ENCODE data around the gene WBP1. TPM values are rescaled to one million over a fixed set of nuclear protein-coding genes. Genes with fewer than 3 reads are reported as not detected.

Gene WBP1
- total and polyA plus RNA-seq, 4 donors, result 39.5 to 65.0 (median 56.3) TPM

DNA sequence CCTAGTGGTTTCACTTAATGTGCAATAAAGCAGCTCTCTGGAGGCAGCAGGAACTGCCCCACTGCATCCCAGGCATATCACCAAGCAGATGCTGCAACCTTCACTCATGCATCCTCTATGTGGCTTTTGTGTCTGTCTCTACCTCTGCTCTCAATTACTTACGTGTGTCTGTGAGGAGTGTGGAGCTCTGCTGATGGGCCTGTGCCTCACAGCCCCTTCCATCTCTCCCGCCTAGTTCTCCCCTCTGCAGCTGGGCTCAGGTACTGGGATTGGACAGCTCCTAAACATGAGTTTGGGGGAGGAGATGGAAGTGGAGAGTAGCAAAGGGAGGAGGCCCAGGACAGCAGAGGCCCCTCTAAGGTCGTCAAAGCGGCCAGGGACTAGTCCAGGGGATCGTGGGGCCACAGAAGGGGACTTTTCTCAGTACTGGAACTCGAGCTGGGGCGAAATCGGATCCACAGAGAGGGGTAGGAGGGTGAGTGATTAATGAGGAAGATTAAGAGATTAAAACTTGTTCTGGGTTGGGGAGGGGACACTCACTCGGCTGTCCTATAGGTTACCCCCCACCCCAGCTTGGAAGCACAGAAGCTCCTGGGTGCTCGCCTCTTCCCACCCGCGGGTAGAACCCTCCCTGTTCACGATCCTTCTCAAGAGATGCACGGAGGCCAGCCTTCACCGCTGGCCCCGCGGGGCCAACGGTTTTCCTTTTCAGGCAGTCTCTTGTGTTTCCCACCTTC is 43.3 kb downstream of the WBP1 start:
- WGBS, 2 donors, result 76 to 83% methylated on average over 18 of the region's 18 CpGs
- H3K9ac ChIP-seq (ENCODE audit: insufficient read depth in 1 of 2, low read length in 2 of 2), result no peak overlapping the region

DNA sequence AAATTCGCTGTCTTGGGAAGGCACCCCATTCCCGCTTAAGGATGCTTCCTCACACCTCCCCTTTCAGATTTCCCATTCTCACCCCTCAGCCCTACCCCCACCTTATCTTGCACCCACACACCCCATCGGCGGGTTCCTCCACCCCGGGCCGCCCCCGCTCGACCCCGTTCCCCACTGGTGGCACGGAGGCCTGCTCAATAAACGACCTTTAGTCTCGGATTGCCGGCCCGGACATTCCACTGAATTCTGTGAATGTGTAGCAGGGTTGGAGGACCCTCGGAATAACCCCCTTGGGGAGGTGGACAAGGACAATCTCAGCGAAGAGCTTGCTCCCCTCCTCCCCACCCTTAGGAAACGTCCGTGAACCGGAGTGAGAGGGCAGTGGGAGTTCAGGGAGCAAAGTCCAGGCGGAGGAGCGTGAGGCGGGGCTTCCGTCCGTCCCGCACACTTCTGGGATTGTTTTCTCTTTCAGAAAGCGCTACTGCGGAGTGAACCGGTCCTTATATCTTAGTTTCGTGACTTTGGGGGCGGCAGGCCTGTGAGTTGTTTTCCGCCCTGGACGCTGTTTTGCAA is 44.0 kb downstream of the WBP1 start:
- DNase-seq, result peak in 2 of 3 donors; percentile 23 to 39

More for the DNA sequence above, 43.3 kb downstream of the WBP1 start:
- ATAC-seq (ENCODE audit: insufficient read depth, low FRiP score) (no peak), DNase-seq (no peak)
- TF ChIP-seq, protein P1, sequence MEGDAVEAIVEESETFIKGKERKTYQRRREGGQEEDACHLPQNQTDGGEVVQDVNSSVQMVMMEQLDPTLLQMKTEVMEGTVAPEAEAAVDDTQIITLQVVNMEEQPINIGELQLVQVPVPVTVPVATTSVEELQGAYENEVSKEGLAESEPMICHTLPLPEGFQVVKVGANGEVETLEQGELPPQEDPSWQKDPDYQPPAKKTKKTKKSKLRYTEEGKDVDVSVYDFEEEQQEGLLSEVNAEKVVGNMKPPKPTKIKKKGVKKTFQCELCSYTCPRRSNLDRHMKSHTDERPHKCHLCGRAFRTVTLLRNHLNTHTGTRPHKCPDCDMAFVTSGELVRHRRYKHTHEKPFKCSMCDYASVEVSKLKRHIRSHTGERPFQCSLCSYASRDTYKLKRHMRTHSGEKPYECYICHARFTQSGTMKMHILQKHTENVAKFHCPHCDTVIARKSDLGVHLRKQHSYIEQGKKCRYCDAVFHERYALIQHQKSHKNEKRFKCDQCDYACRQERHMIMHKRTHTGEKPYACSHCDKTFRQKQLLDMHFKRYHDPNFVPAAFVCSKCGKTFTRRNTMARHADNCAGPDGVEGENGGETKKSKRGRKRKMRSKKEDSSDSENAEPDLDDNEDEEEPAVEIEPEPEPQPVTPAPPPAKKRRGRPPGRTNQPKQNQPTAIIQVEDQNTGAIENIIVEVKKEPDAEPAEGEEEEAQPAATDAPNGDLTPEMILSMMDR (IDR thresholded peaks at IDR 0.05; ENCODE audit: control extremely low read depth, extremely low read depth), result no peak
- Histone ChIP-seq H3K27me3 (ENCODE audit: control insufficient read depth in 3 of 3, insufficient read depth in 3 of 3, low read length in 2 of 3) (peaks cover 0 to 84% (median 78%) of the 10 kb centered on the region in 3 donors), H3K4me3 (no peak overlapping the region), H3K9me3 (ENCODE audit: control insufficient read depth in 4 of 4, insufficient read depth in 3 of 4, low read length in 3 of 4) (peaks cover 0 to 2% (median 0%) of the 10 kb centered on the region in 4 donors), H3K27ac (ENCODE audit: low read depth in 1 of 2, low read length in 1 of 2) (no peak overlapping the region), H3K36me3 (ENCODE audit: control insufficient read depth in 4 of 4, insufficient read depth in 4 of 4, low read length in 4 of 4) (peaks cover 0 to 14% (median 7%) of the 10 kb centered on the region in 4 donors), H3K4me1 (ENCODE audit: control insufficient read depth in 5 of 5, insufficient read depth in 5 of 5, low read length in 5 of 5) (peaks cover 1 to 39% (median 14%) of the 10 kb centered on the region in 5 donors)

GRCh38 chr2:74502720-74503505 is 44.7 kb downstream of the WBP1 start:
- peak overlapping the region; percentile 56 for H3K4me3 ChIP-seq
- peaks cover 0 to 14% (median 8%) of the 10 kb centered on the region in 4 donors for H3K36me3 ChIP-seq (ENCODE audit: control insufficient read depth in 4 of 4, insufficient read depth in 4 of 4, low read length in 4 of 4)
- peaks cover 0 to 2% (median 0%) of the 10 kb centered on the region in 4 donors for H3K9me3 ChIP-seq (ENCODE audit: control insufficient read depth in 4 of 4, insufficient read depth in 3 of 4, low read length in 3 of 4)
- DNase-seq (peak; percentile 71 to 84 (median 76)), ATAC-seq (ENCODE audit: insufficient read depth, low FRiP score) (peak; percentile 66)
- H3K27me3 ChIP-seq (ENCODE audit: control insufficient read depth in 3 of 3, insufficient read depth in 3 of 3, low read length in 2 of 3), result peaks cover 0 to 70% (median 65%) of the 10 kb centered on the region in 3 donors
- no peak overlapping the region for H3K9ac ChIP-seq (ENCODE audit: insufficient read depth in 1 of 2, low read length in 2 of 2)
- 1% methylated on average over 65 to 67 of the region's 67 CpGs for WGBS, 2 donors
- H3K27ac ChIP-seq (ENCODE audit: low read depth in 1 of 2, low read length in 1 of 2), result peak overlapping the region; percentile 73 to 75
- H3K4me1 ChIP-seq (ENCODE audit: control insufficient read depth in 5 of 5, insufficient read depth in 5 of 5, low read length in 5 of 5), result peaks cover 5 to 40% (median 14%) of the 10 kb centered on the region in 5 donors
- TF ChIP-seq, protein P1 (IDR thresholded peaks at IDR 0.05; ENCODE audit: control extremely low read depth, extremely low read depth), result no peak

More for the DNA sequence above, 44.0 kb downstream of the WBP1 start:
- WGBS, 2 donors, result 12 to 16% methylated on average over 32 of the region's 32 CpGs
- H3K9me3 ChIP-seq (ENCODE audit: control insufficient read depth in 4 of 4, insufficient read depth in 3 of 4, low read length in 3 of 4), result peaks cover 0 to 2% (median 0%) of the 10 kb centered on the region in 4 donors
- peak overlapping the region; percentile 73 to 75 for H3K27ac ChIP-seq (ENCODE audit: low read depth in 1 of 2, low read length in 1 of 2)
- TF ChIP-seq, protein P1 (IDR thresholded peaks at IDR 0.05; ENCODE audit: control extremely low read depth, extremely low read depth), result no peak
- peaks cover 5 to 45% (median 14%) of the 10 kb centered on the region in 5 donors for H3K4me1 ChIP-seq (ENCODE audit: control insufficient read depth in 5 of 5, insufficient read depth in 5 of 5, low read length in 5 of 5)
- no peak overlapping the region for H3K9ac ChIP-seq (ENCODE audit: insufficient read depth in 1 of 2, low read length in 2 of 2)
- H3K27me3 ChIP-seq (ENCODE audit: control insufficient read depth in 3 of 3, insufficient read depth in 3 of 3, low read length in 2 of 3), result peaks cover 0 to 77% (median 71%) of the 10 kb centered on the region in 3 donors
- no peak for ATAC-seq (ENCODE audit: insufficient read depth, low FRiP score)
- peaks cover 0 to 14% (median 7%) of the 10 kb centered on the region in 4 donors for H3K36me3 ChIP-seq (ENCODE audit: control insufficient read depth in 4 of 4, insufficient read depth in 4 of 4, low read length in 4 of 4)
- peak overlapping the region; percentile 56 for H3K4me3 ChIP-seq

Data from lung (tissue), 12 donors.